PC-3 (cell line): ENCODE results near the gene ST3GAL6. TPM values are rescaled to one million over a fixed set of nuclear protein-coding genes. Genes with fewer than 3 reads are reported as not detected.
"Not testable (repeated sequence)": the region's sequence is repeated elsewhere in the genome, so short reads cannot be mapped to it uniquely, and the experiment has no call there.

ENCODE experiments used
- ATAC-seq: fragments of 200-7000 bp; cut with Tn5 transposase; 2 replicates; pipeline ENCODE4 v1.9.1; 2020; ENCODE audit warnings: mild to moderate bottlenecking, moderate library complexity
- BruUV-seq: library from RNA; stranded (reverse); fragments of 400-500 nt; replicated peaks from 2 replicates; lab custom pipeline; 2021; lab: Mats Ljungman, UMichigan
- CTCF ChIA-PET: fragments of 300-600 bp; sonication (Branson Sonifier 250); formaldehyde crosslinking; loops from one replicate; lab custom pipeline; 2022; ENCODE audit warnings: antibody characterized with exemption; lab: Charles Lee
- POLR2A ChIA-PET: fragments of 300-600 bp; sonication (Branson Sonifier 250); formaldehyde crosslinking; loops from one replicate; lab custom pipeline; 2022; ENCODE audit warnings: antibody characterized with exemption; ENCODE audit not compliant: unreplicated experiment; lab: Charles Lee
- DNase-seq: peaks from one replicate; pipeline ENCODE4 v3.0.0-alpha.2; 2015
- H2AFZ ChIP-seq: fragments of 300-600 bp; sonication (generic); 2 replicates; pipeline ENCODE4 v1.6.0; 2016; ENCODE audit warnings: antibody characterized with exemption, low read length
- H3F3A ChIP-seq: fragments of 300-600 bp; sonication (generic); one replicate; pipeline ENCODE4 v1.6.0; 2017; ENCODE audit warnings: antibody characterized with exemption, low read length, control low read depth, mild to moderate bottlenecking; ENCODE audit not compliant: unreplicated experiment
- H3K27ac ChIP-seq: fragments of 300-600 bp; sonication (generic); 2 replicates; pipeline ENCODE4 v1.5.1; 2016; ENCODE audit warnings: mild to moderate bottlenecking, low read length
- H3K27me3 ChIP-seq: fragments of 300-600 bp; sonication (generic); 2 replicates; pipeline ENCODE4 v1.6.1; 2016; ENCODE audit warnings: low read length, mixed read lengths
- H3K36me3 ChIP-seq: fragments of 300-600 bp; sonication (generic); 2 replicates; pipeline ENCODE4 v1.6.1; 2016; ENCODE audit warnings: low read depth, mixed run types, low read length, mixed read lengths
- H3K4me1 ChIP-seq: fragments of 300-600 bp; sonication (generic); 2 replicates; pipeline ENCODE4 v1.5.1; 2016; ENCODE audit warnings: low read length; ENCODE audit not compliant: insufficient read depth
- H3K4me2 ChIP-seq: fragments of 300-600 bp; sonication (generic); 2 replicates; pipeline ENCODE4 v1.6.0; 2016; ENCODE audit warnings: low read length
- H3K4me3 ChIP-seq: fragments of 300-600 bp; sonication (generic); 2 replicates; pipeline ENCODE4 v1.5.1; 2016; ENCODE audit warnings: mild to moderate bottlenecking, low read length, mixed read lengths
- H3K79me2 ChIP-seq: fragments of 300-600 bp; sonication (generic); 2 replicates; pipeline ENCODE4 v1.6.1; 2017; ENCODE audit warnings: low read length, mixed read lengths
- H3K9ac ChIP-seq: fragments of 300-600 bp; sonication (generic); 2 replicates; pipeline ENCODE4 v1.6.0; 2016; ENCODE audit warnings: mild to moderate bottlenecking, low read length
- H3K9me2 ChIP-seq: fragments of 300-600 bp; sonication (generic); replicated peaks from 2 replicates; pipeline ENCODE4 v1.6.1; 2016; ENCODE audit warnings: mixed run types, low read length, mixed read lengths
- H3K9me3 ChIP-seq: fragments of 300-600 bp; sonication (generic); 2 replicates; pipeline ENCODE4 v1.6.1; 2016; ENCODE audit warnings: low read length, mixed read lengths
- H4K20me1 ChIP-seq: fragments of 300-600 bp; sonication (generic); 2 replicates; pipeline ENCODE4 v1.6.1; 2016; ENCODE audit warnings: low read length, mixed read lengths
- EZH2 ChIP-seq: fragments of 300-600 bp; sonication (generic); IDR thresholded peaks from one replicate; pipeline ENCODE4 v1.6.1; 2017; ENCODE audit warnings: antibody characterized with exemption, mild to moderate bottlenecking, low read length; ENCODE audit not compliant: unreplicated experiment
- EZH2phosphoT487 ChIP-seq: fragments of 300-600 bp; sonication (generic); IDR thresholded peaks from 2 replicates; pipeline ENCODE4 v1.6.1; 2018; ENCODE audit warnings: mild to moderate bottlenecking, antibody characterized with exemption, low read length, borderline replicate concordance
- intact Hi-C: fragments of 100-400 bp; cut with micrococcal nuclease; formaldehyde crosslinking; loops from 2 replicates; pipeline ENCODE4 v1.9.0; 2023
- total RNA-seq: library from RNA; depleted of rRNA; stranded (reverse); fragments of >200 nt; gene quantifications from 2 replicates; pipeline ENCODE4 v1.2.3, GENCODE V29; 2014
- TF ChIP-seq, protein P1 (sequence below): fragments of 300-600 bp; sonication (generic); conservative IDR thresholded peaks from 2 replicates; pipeline ENCODE4 v1.5.1; 2017; ENCODE audit warnings: antibody characterized with exemption, low read depth, mild to moderate bottlenecking, low read length

ST3GAL6 gene
- total RNA-seq, 1 experiment from 2014 or later, result 11.5 TPM

GRCh38 chr3:98826126-98826525, 63.0 kb downstream of the ST3GAL6 start:
- ChIA-PET POLR2A (interaction anchor here (0.7 kb wide), 1 partner anchor 159 kb away, joined by 5 read pairs; no protein-coding TSS in a partner anchor), CTCF (interaction anchor here (0.6 kb wide), 1 partner anchor 62 kb away, joined by 3 read pairs; no protein-coding TSS in a partner anchor)
- H3K4me2 ChIP-seq, result no peak overlapping the region
- H3K27me3 ChIP-seq, result no peaks in the 10 kb centered on the region
- DNase-seq, result no peak
- intact Hi-C loops, result no loop called here
- no peak overlapping the region for H2AFZ ChIP-seq
- ATAC-seq, result no peak
- peaks cover 44% of the 10 kb centered on the region for H3K79me2 ChIP-seq
- peaks cover 15% of the 10 kb centered on the region for H3F3A ChIP-seq
- BruUV-seq, result no TSS peak
- H3K36me3 ChIP-seq, result peaks cover 40% of the 10 kb centered on the region
- H3K4me1 ChIP-seq, result no peaks in the 10 kb centered on the region
- no peaks in the 10 kb centered on the region for H3K9me2 ChIP-seq
- no peak overlapping the region for H3K4me3 ChIP-seq
- H3K9me3 ChIP-seq, result no peaks in the 10 kb centered on the region
- no peak overlapping the region for H3K27ac ChIP-seq
- no peaks in the 10 kb centered on the region; the same call in 1 of the 2 replicates for H4K20me1 ChIP-seq
- no peak for TF ChIP-seq EZH2phosphoT487
- TF ChIP-seq EZH2, result no peak
- TF ChIP-seq, protein P1, sequence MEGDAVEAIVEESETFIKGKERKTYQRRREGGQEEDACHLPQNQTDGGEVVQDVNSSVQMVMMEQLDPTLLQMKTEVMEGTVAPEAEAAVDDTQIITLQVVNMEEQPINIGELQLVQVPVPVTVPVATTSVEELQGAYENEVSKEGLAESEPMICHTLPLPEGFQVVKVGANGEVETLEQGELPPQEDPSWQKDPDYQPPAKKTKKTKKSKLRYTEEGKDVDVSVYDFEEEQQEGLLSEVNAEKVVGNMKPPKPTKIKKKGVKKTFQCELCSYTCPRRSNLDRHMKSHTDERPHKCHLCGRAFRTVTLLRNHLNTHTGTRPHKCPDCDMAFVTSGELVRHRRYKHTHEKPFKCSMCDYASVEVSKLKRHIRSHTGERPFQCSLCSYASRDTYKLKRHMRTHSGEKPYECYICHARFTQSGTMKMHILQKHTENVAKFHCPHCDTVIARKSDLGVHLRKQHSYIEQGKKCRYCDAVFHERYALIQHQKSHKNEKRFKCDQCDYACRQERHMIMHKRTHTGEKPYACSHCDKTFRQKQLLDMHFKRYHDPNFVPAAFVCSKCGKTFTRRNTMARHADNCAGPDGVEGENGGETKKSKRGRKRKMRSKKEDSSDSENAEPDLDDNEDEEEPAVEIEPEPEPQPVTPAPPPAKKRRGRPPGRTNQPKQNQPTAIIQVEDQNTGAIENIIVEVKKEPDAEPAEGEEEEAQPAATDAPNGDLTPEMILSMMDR, result no peak
- no peak overlapping the region for H3K9ac ChIP-seq

- Histone ChIP-seq H3K4me3 (no peak overlapping the region), H3K9me2 (no peaks in the 10 kb centered on the region), H3K4me1 (no peaks in the 10 kb centered on the region), H3K4me2 (no peak overlapping the region), H3K79me2 (peaks cover 44% of the 10 kb centered on the region), H3K27me3 (no peaks in the 10 kb centered on the region), H3K9ac (no peak overlapping the region), H3K36me3 (peaks cover 29% of the 10 kb centered on the region; the same call in 1 of the 2 replicates), H3K9me3 (no peaks in the 10 kb centered on the region), H2AFZ (no peak overlapping the region), H4K20me1 (no peaks in the 10 kb centered on the region; the same call in 1 of the 2 replicates), H3K27ac (no peak overlapping the region), H3F3A (peaks cover 9% of the 10 kb centered on the region)
- no peak for ATAC-seq
- no peak for TF ChIP-seq EZH2
- TF ChIP-seq EZH2phosphoT487, result no peak
- TF ChIP-seq, protein P1, result no peak
- ChIA-PET CTCF (no interaction called here), POLR2A (interaction anchor here (0.6 kb wide), 1 partner anchor 144 kb away, joined by 3 read pairs; no protein-coding TSS in a partner anchor)
- BruUV-seq, result no TSS peak
- DNase-seq, result no peak
- intact Hi-C loops, result no loop called here
Measured at GRCh38 chr3:98827221-98827920, 64.2 kb downstream of the ST3GAL6 start.

DNA sequence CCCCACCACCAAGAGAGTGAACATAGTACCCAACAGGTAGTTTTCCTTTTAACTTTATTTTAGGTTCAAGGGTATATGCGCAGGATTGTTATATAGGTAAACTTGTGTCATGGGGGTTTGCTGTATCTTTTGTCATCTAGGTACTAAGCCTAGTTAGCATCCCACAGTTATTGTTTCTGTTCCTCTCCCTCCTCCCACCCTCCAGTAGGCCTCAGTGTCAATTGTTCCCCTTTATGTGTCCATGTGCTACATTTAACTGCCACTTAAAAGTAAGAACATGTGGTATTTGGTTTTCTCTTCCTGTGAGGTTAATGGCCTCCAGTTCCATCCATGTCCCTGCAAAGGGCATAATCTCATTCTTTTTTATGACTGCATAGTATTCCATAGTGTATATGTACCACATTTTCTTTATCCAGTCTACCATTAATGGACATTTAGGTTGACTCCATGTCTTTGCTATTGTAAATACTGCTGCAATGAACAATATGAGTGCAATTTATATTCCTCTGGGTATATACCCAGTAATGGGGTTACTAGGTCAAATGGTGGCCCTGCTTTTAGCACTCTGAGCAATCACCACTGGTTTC, 66.2 kb downstream of the ST3GAL6 start:
- Histone ChIP-seq H3K4me2 (no peak overlapping the region), H3K79me2 (peaks cover 32% of the 10 kb centered on the region), H3K9ac (no peak overlapping the region), H2AFZ (no peak overlapping the region), H3K4me3 (no peak overlapping the region), H3K27me3 (no peaks in the 10 kb centered on the region), H3K9me3 (no peaks in the 10 kb centered on the region), H3K27ac (no peak overlapping the region), H4K20me1 (no peaks in the 10 kb centered on the region), H3F3A (peaks cover 9% of the 10 kb centered on the region), H3K4me1 (no peaks in the 10 kb centered on the region), H3K36me3 (peaks cover 27% of the 10 kb centered on the region), H3K9me2 (no peaks in the 10 kb centered on the region)
- DNase-seq (no peak), ATAC-seq (peak; percentile 9; the same call in 1 of the 2 replicates)
- CTCF ChIA-PET, result no interaction called here
- TF ChIP-seq EZH2phosphoT487, result no peak
- no peak for TF ChIP-seq EZH2
- TF ChIP-seq, protein P1, result no peak
- BruUV-seq, result TSS peak; percentile 2
- POLR2A ChIA-PET, result interaction anchor here (0.7 kb wide), 1 partner anchor 1905 kb away, joined by 5 read pairs; no protein-coding TSS in a partner anchor
- intact Hi-C loops, result no loop called here

GRCh38 chr3:98831060-98831459, 67.9 kb downstream of the ST3GAL6 start:
- H3K27ac ChIP-seq, DNase-seq, H3K9me3 ChIP-seq, H2AFZ ChIP-seq, H3K4me2 ChIP-seq, BruUV-seq, H3K9ac ChIP-seq, H3K9me2 ChIP-seq, H4K20me1 ChIP-seq, H3K4me3 ChIP-seq, H3K27me3 ChIP-seq, ATAC-seq, intact Hi-C loops, H3F3A ChIP-seq, H3K4me1 ChIP-seq: not testable (repeated sequence)
- ChIA-PET POLR2A (interaction anchor here (0.5 kb wide), 1 partner anchor 14 kb away, joined by 3 read pairs; no protein-coding TSS in a partner anchor), CTCF (interaction anchor here (0.6 kb wide), 1 partner anchor 926 kb away, joined by 5 read pairs; no protein-coding TSS in a partner anchor)
- Histone ChIP-seq H3K36me3 (peaks cover 17% of the 10 kb centered on the region), H3K79me2 (peaks cover 22% of the 10 kb centered on the region)
